HuH-7.5 (cell line): ENCODE data around the gene STAMBPL1.
A peak's percentile ranks its signal among the peaks of the same experiment; 100 is the strongest.
"Not testable (repeated sequence)": the region's sequence is repeated elsewhere in the genome, so short reads cannot be mapped to it uniquely, and the experiment has no call there.

Experiments used
- DNase-seq: peaks from one replicate; pipeline ENCODE4 v3.0.0; 2011; ENCODE audit warnings: low spot score

Gene STAMBPL1

GRCh38 chr10:88879534-88880281, at the start of gene STAMBPL1:
STAMBPL1 (plus strand) TSS chr10:88880245; CDS start chr10:88901709, 21,464 bp downstream.
- DNase-seq = peak; percentile 48

- DNase-seq = no peak
Measured at GRCh38 chr10:88830643-88831268, 49.3 kb upstream of the STAMBPL1 start.

GRCh38 chr10:88831709-88832108, 48.3 kb upstream of the STAMBPL1 start:
- DNase-seq = no peak

GRCh38 chr10:88832376-88832775, 47.7 kb upstream of the STAMBPL1 start:
- no peak for DNase-seq

GRCh38 chr10:88833156-88833555, 46.9 kb upstream of the STAMBPL1 start:
- no peak for DNase-seq

- DNase-seq = no peak
Measured at GRCh38 chr10:88833723-88834122, 46.3 kb upstream of the STAMBPL1 start.

GRCh38 chr10:88835096-88835909, 44.7 kb upstream of the STAMBPL1 start:
- peak; percentile 15 for DNase-seq

GRCh38 chr10:88835910-88836221, 44.2 kb upstream of the STAMBPL1 start:
- no peak for DNase-seq

GRCh38 chr10:88837632-88838031, 42.4 kb upstream of the STAMBPL1 start:
- not testable (repeated sequence) for DNase-seq

- DNase-seq = no peak
Measured at GRCh38 chr10:88838766-88839350, 41.2 kb upstream of the STAMBPL1 start.

GRCh38 chr10:88840104-88840503, 39.9 kb upstream of the STAMBPL1 start:
- DNase-seq = no peak

- no peak for DNase-seq
Measured at GRCh38 chr10:88840881-88841280, 39.2 kb upstream of the STAMBPL1 start.

- no peak for DNase-seq
Measured at GRCh38 chr10:88841316-88842111, 38.5 kb upstream of the STAMBPL1 start.

GRCh38 chr10:88843171-88843570, 36.9 kb upstream of the STAMBPL1 start:
- DNase-seq = no peak

- DNase-seq = no peak
Measured at GRCh38 chr10:88848499-88848898, 31.5 kb upstream of the STAMBPL1 start.

- DNase-seq = no peak
Measured at GRCh38 chr10:88849234-88849633, 30.8 kb upstream of the STAMBPL1 start.

GRCh38 chr10:88850712-88851111, 29.3 kb upstream of the STAMBPL1 start:
- no peak for DNase-seq

- no peak for DNase-seq
Measured at GRCh38 chr10:88851706-88852105, 28.3 kb upstream of the STAMBPL1 start, which contains the start of gene ANKRD22. ANKRD22 (minus strand) TSS chr10:88851844; CDS start chr10:88851607, 237 bp downstream.

- DNase-seq = no peak
Measured at GRCh38 chr10:88852327-88852726, 27.7 kb upstream of the STAMBPL1 start.

GRCh38 chr10:88853155-88853881, 26.7 kb upstream of the STAMBPL1 start:
- no peak for DNase-seq

GRCh38 chr10:88854684-88855083, 25.4 kb upstream of the STAMBPL1 start:
- no peak for DNase-seq
